Measurements from ENCODE around the gene PDCL2. TPM values are rescaled to one million over a fixed set of nuclear protein-coding genes. Genes with fewer than 3 reads are reported as not detected.

PDCL2 gene
- total and polyA plus RNA-seq, 5 donors: not detected

GRCh38 chr4:55534306-55534705 is 57.7 kb downstream of the PDCL2 start:
- no peaks in the 10 kb centered on the region for H3K9me3 ChIP-seq (ENCODE audit: control insufficient read depth, low read length)
- H3K27me3 ChIP-seq (ENCODE audit: control insufficient read depth, insufficient read depth): no peaks in the 10 kb centered on the region
- H3K27ac ChIP-seq (ENCODE audit: low read length): no peak overlapping the region
- intact Hi-C loops (cut with DNase I): no loop called here
- DNase-seq (no peak), ATAC-seq (no peak)
- H3K4me3 ChIP-seq (ENCODE audit: low read length): no peak overlapping the region
- no peaks in the 10 kb centered on the region for H3K4me1 ChIP-seq (ENCODE audit: control insufficient read depth, insufficient read depth, low read length)

DNA sequence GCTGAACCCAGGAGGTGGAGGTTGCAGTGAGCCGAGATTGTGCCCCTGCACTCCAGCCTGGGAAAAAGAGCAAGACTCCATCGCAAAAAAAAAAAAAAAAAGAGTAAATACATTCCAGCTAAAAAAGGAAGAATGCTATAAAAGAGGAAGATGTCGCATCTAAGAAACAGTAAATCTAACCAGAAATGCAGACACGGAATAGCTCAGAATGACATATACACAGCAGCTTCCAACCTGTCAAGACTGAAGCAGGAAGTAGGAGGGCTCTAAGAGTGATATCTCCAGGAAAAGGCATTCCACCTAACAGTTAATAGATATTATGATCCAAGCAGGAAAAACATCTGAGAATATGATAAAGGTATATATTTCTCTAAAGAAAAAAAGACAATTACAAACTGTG is 61.4 kb downstream of the PDCL2 start:
- intact Hi-C loops (cut with DNase I): no loop called here
- Histone ChIP-seq H3K4me1 (ENCODE audit: control insufficient read depth, insufficient read depth, low read length) (no peaks in the 10 kb centered on the region), H3K4me3 (ENCODE audit: low read length) (no peak overlapping the region), H3K9me3 (ENCODE audit: control insufficient read depth, low read length) (no peaks in the 10 kb centered on the region), H3K27me3 (ENCODE audit: control insufficient read depth, insufficient read depth) (no peaks in the 10 kb centered on the region), H3K27ac (ENCODE audit: low read length) (no peak overlapping the region)
- DNase-seq (no peak), ATAC-seq (no peak)
- 86% methylated on average over 4 of the region's 4 CpGs for WGBS

DNA sequence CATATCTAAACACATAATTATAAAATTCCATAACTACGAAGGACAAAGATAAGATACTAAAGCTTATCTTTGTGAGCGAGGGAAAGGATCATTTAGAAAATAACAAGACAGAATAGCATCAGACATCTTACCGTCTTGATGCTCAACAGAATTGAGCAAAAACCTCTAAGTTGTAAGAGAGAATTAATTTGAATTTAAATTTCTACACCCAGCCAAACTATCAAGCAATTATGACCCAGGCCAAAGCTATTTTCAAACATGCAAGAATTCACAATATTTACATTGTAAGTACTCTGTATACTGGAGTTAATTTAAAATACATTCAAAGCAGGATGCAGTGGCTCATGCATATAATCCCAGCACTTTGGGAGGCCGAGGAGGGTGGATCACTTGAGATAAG is 61.9 kb downstream of the PDCL2 start:
- no peak overlapping the region for H3K4me3 ChIP-seq (ENCODE audit: low read length)
- ATAC-seq (no peak), DNase-seq (no peak)

DNA sequence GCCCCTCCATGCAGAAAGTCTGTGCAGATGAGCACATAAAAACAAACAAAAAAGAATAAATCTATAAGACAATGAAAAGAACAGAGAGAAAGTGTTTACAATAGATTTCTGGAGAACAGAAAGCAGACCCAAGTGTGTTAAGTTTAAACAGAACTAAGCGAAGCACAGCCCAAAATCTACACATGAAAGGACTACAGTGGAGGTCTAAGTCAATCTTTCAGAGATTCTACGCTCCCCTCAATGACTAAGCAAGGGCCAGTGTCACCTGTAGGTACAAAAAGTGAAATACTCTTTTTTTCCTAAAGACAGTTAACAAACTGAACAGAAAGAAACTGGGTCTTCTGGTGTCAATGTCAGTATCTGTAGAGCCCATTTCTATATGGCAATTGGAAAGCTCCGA is 63.6 kb downstream of the PDCL2 start:
- H3K9me3 ChIP-seq (ENCODE audit: control insufficient read depth, low read length): no peaks in the 10 kb centered on the region
- no peak for DNase-seq
- no peak overlapping the region for H3K4me3 ChIP-seq (ENCODE audit: low read length)
- H3K27ac ChIP-seq (ENCODE audit: low read length): no peak overlapping the region
- no peaks in the 10 kb centered on the region for H3K4me1 ChIP-seq (ENCODE audit: control insufficient read depth, insufficient read depth, low read length)
- ATAC-seq: no peak
- H3K27me3 ChIP-seq (ENCODE audit: control insufficient read depth, insufficient read depth): no peaks in the 10 kb centered on the region
- intact Hi-C loops (cut with DNase I): no loop called here
- WGBS: 98% methylated on average over 3 of the region's 3 CpGs

More for the DNA sequence above, 61.9 kb downstream of the PDCL2 start:
- Histone ChIP-seq H3K27ac (ENCODE audit: low read length) (no peak overlapping the region), H3K9me3 (ENCODE audit: control insufficient read depth, low read length) (no peaks in the 10 kb centered on the region), H3K4me1 (ENCODE audit: control insufficient read depth, insufficient read depth, low read length) (no peaks in the 10 kb centered on the region), H3K27me3 (ENCODE audit: control insufficient read depth, insufficient read depth) (no peaks in the 10 kb centered on the region)
- intact Hi-C loops (cut with DNase I): no loop called here
- 73% methylated on average over 4 of the region's 4 CpGs for WGBS

DNA sequence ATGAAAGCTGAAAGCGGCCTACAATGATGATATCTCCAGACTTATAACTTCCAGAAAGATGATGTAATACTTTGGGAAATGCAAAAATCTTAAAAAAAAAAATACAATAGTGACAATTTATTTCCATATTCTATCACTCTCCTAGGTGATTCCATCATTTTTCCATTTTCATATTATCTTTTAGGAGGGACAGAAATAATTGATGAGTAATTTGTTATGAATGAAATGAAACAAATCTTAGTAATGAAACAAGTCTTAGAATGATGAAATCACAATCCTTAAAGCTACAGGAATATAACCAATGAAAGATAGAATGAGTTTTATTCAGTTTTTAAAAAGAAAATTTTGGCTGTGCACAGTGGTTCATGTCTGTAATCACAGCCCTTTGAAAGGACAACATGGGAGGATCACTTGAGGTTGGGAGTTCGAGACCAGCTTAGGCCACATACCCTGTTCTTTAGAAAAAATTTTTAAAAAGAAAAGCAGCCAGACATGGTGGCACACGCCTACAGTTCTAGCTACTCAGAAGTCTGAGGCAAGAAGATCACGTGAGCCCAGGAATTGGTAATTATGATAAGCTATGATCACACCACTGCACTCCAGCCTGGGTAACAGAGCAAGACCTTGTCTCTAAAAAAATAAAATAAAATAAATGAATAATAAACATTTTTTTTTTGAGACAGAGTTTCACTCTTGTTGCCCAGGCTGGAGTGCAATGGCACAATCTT is 67.0 kb downstream of the PDCL2 start:
- H3K27ac ChIP-seq (ENCODE audit: low read length): no peak overlapping the region
- no peaks in the 10 kb centered on the region for H3K27me3 ChIP-seq (ENCODE audit: control insufficient read depth, insufficient read depth)
- H3K4me3 ChIP-seq (ENCODE audit: low read length): no peak overlapping the region
- no peaks in the 10 kb centered on the region for H3K4me1 ChIP-seq (ENCODE audit: control insufficient read depth, insufficient read depth, low read length)
- H3K9me3 ChIP-seq (ENCODE audit: control insufficient read depth, low read length): no peaks in the 10 kb centered on the region
- intact Hi-C loops (cut with DNase I): no loop called here
- 86% methylated on average over 4 of the region's 4 CpGs for WGBS
- DNase-seq (no peak), ATAC-seq (no peak)

- Histone ChIP-seq H3K27me3 (ENCODE audit: control insufficient read depth, insufficient read depth) (no peaks in the 10 kb centered on the region), H3K27ac (ENCODE audit: low read length) (no peak overlapping the region), H3K9me3 (ENCODE audit: control insufficient read depth, low read length) (no peaks in the 10 kb centered on the region), H3K4me3 (ENCODE audit: low read length) (no peak overlapping the region), H3K4me1 (ENCODE audit: control insufficient read depth, insufficient read depth, low read length) (no peaks in the 10 kb centered on the region)
- intact Hi-C loops (cut with DNase I): no loop called here
- ATAC-seq (no peak), DNase-seq (no peak)
These were observed 73.6 kb downstream of the PDCL2 start for GRCh38 chr4:55518442-55518841.

GRCh38 chr4:55517526-55518229 is 74.4 kb downstream of the PDCL2 start:
- intact Hi-C loops (cut with DNase I): no loop called here
- H3K4me1 ChIP-seq (ENCODE audit: control insufficient read depth, insufficient read depth, low read length): no peaks in the 10 kb centered on the region
- H3K27ac ChIP-seq (ENCODE audit: low read length): no peak overlapping the region
- WGBS: 94% methylated on average over 2 of the region's 2 CpGs
- DNase-seq (no peak), ATAC-seq (no peak)
- H3K4me3 ChIP-seq (ENCODE audit: low read length): no peak overlapping the region
- H3K27me3 ChIP-seq (ENCODE audit: control insufficient read depth, insufficient read depth): no peaks in the 10 kb centered on the region
- no peaks in the 10 kb centered on the region for H3K9me3 ChIP-seq (ENCODE audit: control insufficient read depth, low read length)

- H3K4me3 ChIP-seq (ENCODE audit: low read length): no peak overlapping the region
- ATAC-seq: no peak
- no peaks in the 10 kb centered on the region for H3K27me3 ChIP-seq (ENCODE audit: control insufficient read depth, insufficient read depth)
- intact Hi-C loops (cut with DNase I): no loop called here
- whole genome bisulfite sequencing: 97% methylated on average over 1 of the region's 1 CpG
- H3K9me3 ChIP-seq (ENCODE audit: control insufficient read depth, low read length): no peaks in the 10 kb centered on the region
- DNase-seq: no peak
- H3K27ac ChIP-seq (ENCODE audit: low read length): no peak overlapping the region
- no peaks in the 10 kb centered on the region for H3K4me1 ChIP-seq (ENCODE audit: control insufficient read depth, insufficient read depth, low read length)
These were observed 79.0 kb downstream of the PDCL2 start for GRCh38 chr4:55512922-55513571.

GRCh38 chr4:55512077-55512476 is 80.0 kb downstream of the PDCL2 start:
- H3K27ac ChIP-seq (ENCODE audit: low read length): no peak overlapping the region
- WGBS: 98% methylated on average over 1 of the region's 1 CpG
- no peaks in the 10 kb centered on the region for H3K27me3 ChIP-seq (ENCODE audit: control insufficient read depth, insufficient read depth)
- ATAC-seq (no peak), DNase-seq (no peak)
- H3K4me3 ChIP-seq (ENCODE audit: low read length): no peak overlapping the region
- no peaks in the 10 kb centered on the region for H3K9me3 ChIP-seq (ENCODE audit: control insufficient read depth, low read length)
- no peaks in the 10 kb centered on the region for H3K4me1 ChIP-seq (ENCODE audit: control insufficient read depth, insufficient read depth, low read length)
- intact Hi-C loops (cut with DNase I): no loop called here

DNA sequence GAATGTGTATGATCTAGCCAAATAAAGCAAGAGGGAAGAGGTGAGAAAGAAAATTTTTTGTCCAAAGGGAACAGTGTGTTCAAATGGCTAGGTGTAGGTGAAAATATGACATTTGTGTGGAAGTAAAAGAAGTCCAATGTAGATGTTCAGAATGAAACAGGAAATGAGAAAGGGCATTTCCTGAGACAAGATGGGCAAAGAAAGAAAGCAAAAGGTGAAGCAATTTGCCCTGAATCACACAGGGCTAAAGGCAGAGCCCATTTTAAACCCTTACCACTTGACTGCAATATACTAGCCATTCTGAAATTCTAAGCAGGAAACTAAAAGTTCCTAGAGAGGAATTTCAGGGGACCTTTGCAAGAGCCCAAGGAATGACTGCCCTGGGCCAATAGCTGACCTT is 81.4 kb downstream of the PDCL2 start:
- ATAC-seq (no peak), DNase-seq (no peak)
- H3K9me3 ChIP-seq (ENCODE audit: control insufficient read depth, low read length): no peaks in the 10 kb centered on the region
- no peaks in the 10 kb centered on the region for H3K4me1 ChIP-seq (ENCODE audit: control insufficient read depth, insufficient read depth, low read length)
- H3K4me3 ChIP-seq (ENCODE audit: low read length): no peak overlapping the region
- intact Hi-C loops (cut with DNase I): no loop called here
- no peaks in the 10 kb centered on the region for H3K27me3 ChIP-seq (ENCODE audit: control insufficient read depth, insufficient read depth)
- no peak overlapping the region for H3K27ac ChIP-seq (ENCODE audit: low read length)

DNA sequence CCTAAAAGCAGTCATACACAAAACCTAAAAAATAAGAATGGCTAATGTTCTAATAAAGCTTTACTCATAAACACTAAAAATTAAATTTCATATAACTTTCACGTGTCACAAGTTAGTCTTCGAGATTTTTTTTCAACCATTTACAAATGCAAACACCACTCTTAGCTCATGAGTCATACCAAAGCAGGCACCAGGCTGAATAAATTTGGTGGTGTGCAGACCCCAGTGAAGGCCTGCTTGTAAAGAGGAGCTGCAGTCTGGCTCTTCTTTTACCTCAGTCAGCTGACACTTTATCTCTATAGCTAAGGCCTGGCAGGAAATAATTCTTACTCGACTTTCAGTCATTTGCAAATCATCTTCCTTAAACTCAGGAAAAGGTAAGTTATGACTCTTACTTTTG is 82.8 kb downstream of the PDCL2 start:
- Histone ChIP-seq H3K27me3 (ENCODE audit: control insufficient read depth, insufficient read depth) (no peaks in the 10 kb centered on the region), H3K9me3 (ENCODE audit: control insufficient read depth, low read length) (no peaks in the 10 kb centered on the region), H3K4me1 (ENCODE audit: control insufficient read depth, insufficient read depth, low read length) (no peaks in the 10 kb centered on the region), H3K27ac (ENCODE audit: low read length) (no peak overlapping the region), H3K4me3 (ENCODE audit: low read length) (no peak overlapping the region)
- DNase-seq: no peak
- ATAC-seq: no peak
- WGBS: 78% methylated on average over 3 of the region's 3 CpGs
- intact Hi-C loops (cut with DNase I): no loop called here

Data from right cardiac atrium (tissue), 5 donors.